ENCODE data around the gene NF1. TPM values are rescaled to one million over a fixed set of nuclear protein-coding genes. Genes with fewer than 3 reads are reported as not detected.
A peak's percentile ranks its signal among the peaks of the same experiment; 100 is the strongest.
"Not testable (repeated sequence)": the region's sequence is repeated elsewhere in the genome, so short reads cannot be mapped to it uniquely, and the experiment has no call there.

The NF1 gene
- total RNA-seq, 1 donor from 2014 or later = 37.1 TPM

DNA sequence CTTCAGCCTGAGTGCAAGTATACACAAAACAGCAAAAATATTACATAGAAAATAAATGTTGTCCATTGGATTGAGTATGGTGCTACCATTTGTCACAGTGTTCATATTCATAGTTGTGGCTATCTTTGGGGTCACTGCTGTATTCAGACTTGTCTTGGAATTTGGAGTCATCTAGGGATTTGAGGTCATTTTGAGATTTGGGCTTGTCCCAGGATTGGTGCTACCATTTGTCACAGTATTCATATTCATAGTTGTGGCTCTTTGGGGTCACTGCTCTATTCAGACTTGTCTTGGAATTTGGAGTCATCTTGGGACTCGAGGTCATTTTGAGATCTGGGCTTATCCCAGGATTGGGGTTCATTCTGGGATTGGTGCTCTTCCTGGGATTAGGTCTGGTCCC lies 177.5 kb downstream of the NF1 start:
- ATAC-seq (no peak), DNase-seq (ENCODE audit: missing footprints) (no peak)
- intact Hi-C loops (cut with DNase I) = loop anchor here (5.0 kb wide), 1 partner anchor 45 kb away; no protein-coding TSS in a partner anchor

DNA sequence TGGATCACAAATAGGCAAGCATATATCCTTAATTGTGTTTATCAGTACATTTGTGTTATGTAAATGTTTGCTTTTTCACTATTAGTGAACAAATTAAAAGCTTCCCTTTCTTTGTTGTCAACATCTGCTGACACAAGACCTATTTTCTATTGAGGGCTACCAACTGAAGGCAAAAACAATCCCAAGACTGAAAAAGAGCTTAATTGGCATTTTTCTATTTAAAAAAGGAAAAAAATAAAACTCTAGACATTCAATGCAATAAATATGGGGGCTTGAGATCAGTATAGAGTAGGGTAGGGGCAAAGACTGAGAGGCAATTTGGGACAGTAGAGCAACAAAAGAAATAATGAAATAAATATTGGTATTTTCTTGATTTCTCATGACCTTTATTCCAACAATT lies 178.0 kb downstream of the NF1 start:
- ATAC-seq (no peak), DNase-seq (ENCODE audit: missing footprints) (no peak)
- intact Hi-C loops (cut with DNase I) = loop anchor here (5.0 kb wide), 1 partner anchor 44 kb away; no protein-coding TSS in a partner anchor

GRCh38 chr17:31273516-31273915 lies 178.7 kb downstream of the NF1 start:
- intact Hi-C loops (cut with DNase I) = loop anchor here (5.0 kb wide), 1 partner anchor 44 kb away; no protein-coding TSS in a partner anchor
- no peak for ATAC-seq

GRCh38 chr17:31274252-31274651 lies 179.5 kb downstream of the NF1 start:
- peak; percentile 86 for ATAC-seq
- intact Hi-C loops (cut with DNase I) = loop anchor here (5.0 kb wide), 1 partner anchor 43 kb away; no protein-coding TSS in a partner anchor

More at GRCh38 chr17:31273516-31273915, 178.7 kb downstream of the NF1 start:
- no peak for DNase-seq (ENCODE audit: missing footprints)

GRCh38 chr17:31275116-31275515 lies 180.3 kb downstream of the NF1 start:
- ATAC-seq (no peak), DNase-seq (ENCODE audit: missing footprints) (no peak)
- intact Hi-C loops (cut with DNase I) = no loop called here

More at GRCh38 chr17:31274252-31274651, 179.5 kb downstream of the NF1 start:
- no peak for DNase-seq (ENCODE audit: missing footprints)

DNA sequence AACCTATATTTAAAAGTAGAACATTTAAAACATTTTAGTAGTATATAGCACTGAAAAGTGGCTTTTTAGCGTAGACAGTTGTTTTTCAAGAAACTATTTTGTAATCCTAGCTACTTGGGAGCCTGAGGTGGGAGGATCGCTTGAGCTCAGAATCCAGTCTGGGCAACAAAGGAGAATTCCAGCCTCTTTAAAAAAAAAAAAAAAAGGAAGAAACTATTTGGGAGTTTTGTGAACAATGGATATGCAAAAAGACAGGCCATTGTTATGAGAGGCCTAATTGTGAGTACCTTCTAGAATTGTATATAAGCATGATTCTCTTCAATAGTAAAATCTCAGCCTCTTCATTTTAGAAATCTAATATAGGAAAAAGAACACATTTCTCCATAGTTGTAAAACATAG lies 184.6 kb downstream of the NF1 start:
- no peak for ATAC-seq
- no peak for DNase-seq (ENCODE audit: missing footprints)
- intact Hi-C loops (cut with DNase I) = no loop called here

GRCh38 chr17:31281061-31281460 lies 186.3 kb downstream of the NF1 start:
- no peak for ATAC-seq
- DNase-seq (ENCODE audit: missing footprints) = no peak
- intact Hi-C loops (cut with DNase I) = no loop called here

DNA sequence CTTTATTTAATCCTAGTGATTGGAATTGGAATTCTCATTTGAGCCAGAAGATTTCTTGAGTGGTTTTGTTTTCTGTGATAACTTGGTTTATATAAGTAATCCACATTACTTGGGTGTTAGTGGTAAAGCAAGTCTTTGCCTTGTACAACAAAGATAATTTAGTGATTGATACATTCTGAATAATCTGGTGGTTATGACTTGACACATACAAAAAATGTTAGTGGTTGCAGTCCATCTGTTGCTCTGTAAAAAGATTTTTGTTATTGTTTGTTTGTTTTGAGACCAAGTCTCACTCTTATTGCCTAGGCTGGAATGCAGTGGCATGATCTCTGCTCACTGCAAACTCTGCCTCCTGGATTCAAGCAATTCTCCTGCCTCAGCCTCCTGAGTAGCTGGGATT lies 189.1 kb downstream of the NF1 start:
- intact Hi-C loops (cut with DNase I) = no loop called here
- ATAC-seq (no peak), DNase-seq (ENCODE audit: missing footprints) (no peak)

- intact Hi-C loops (cut with DNase I) = no loop called here
- no peak for ATAC-seq
- no peak for DNase-seq (ENCODE audit: missing footprints)
Observed at GRCh38 chr17:31286587-31286986, 191.8 kb downstream of the NF1 start.

- ATAC-seq; DNase-seq (ENCODE audit: missing footprints); intact Hi-C loops (cut with DNase I): not testable (repeated sequence)
Observed at GRCh38 chr17:31287932-31288331, 193.2 kb downstream of the NF1 start.

DNA sequence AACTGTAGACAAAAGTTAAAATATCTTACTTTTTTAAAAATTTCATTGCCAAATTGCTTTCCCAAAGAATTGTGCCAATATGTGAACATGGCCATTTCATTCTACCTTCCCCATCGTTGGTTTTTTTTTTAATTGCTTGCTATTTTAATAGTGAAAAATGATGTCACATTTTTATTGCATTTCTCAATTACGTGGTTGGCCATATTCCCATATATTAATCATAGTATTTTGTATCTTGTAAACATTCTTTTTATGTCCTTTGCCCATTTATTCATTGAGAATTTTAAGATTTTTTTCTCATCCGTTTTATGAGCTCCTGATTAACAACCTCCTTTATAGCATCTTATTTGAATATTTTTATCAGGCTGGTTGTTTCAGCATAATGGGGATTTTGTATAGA lies 195.0 kb downstream of the NF1 start:
- no peak for DNase-seq (ENCODE audit: missing footprints)
- intact Hi-C loops (cut with DNase I) = no loop called here
- no peak for ATAC-seq

- ATAC-seq = no peak
- intact Hi-C loops (cut with DNase I) = no loop called here
- no peak for DNase-seq (ENCODE audit: missing footprints)
Observed at GRCh38 chr17:31291820-31292219, 197.0 kb downstream of the NF1 start.

DNA sequence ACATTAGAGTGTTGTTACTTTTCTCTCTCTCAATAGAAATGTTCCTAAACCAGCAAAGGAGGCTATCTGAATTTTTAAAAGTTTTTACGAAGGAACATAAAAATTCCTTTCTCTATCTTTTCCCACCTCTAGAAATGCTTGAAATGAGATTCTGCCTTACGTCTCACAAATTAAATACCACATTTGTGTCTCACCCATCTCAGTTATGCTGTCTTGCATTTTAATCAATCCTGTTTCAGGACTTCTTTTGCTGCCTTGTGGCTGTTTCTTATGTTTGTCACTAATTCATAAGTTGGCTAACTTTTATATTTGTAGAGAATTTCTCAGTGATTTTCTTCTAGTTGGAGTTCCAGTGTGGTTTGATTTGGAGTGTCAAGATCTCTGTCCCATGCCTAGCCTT lies 198.8 kb downstream of the NF1 start:
- intact Hi-C loops (cut with DNase I) = no loop called here
- DNase-seq (ENCODE audit: missing footprints) = no peak
- no peak for ATAC-seq

DNA sequence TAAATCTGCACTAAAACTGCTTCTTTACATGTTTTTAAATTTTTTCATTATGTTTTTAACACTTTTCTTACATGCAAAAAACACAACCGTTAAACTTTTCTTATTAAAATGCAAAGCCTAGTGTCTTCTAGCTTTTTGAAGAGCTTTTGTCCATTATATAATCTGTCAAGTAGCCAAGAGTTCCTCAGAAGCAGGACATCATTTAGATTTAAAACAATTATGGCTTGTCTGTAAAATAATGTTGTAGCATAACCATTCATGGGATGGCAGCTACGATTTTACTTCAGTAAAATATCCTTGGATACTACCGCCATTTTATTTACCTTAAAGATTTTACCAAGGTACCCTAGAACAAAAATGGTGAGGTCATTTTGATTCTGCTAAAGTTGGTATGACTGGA lies 199.5 kb downstream of the NF1 start:
- intact Hi-C loops (cut with DNase I) = no loop called here
- DNase-seq (ENCODE audit: missing footprints) (no peak), ATAC-seq (no peak)

GRCh38 chr17:31294820-31295488 lies 200.2 kb downstream of the NF1 start:
- ATAC-seq (no peak), DNase-seq (ENCODE audit: missing footprints) (no peak)
- intact Hi-C loops (cut with DNase I) = no loop called here

DNA sequence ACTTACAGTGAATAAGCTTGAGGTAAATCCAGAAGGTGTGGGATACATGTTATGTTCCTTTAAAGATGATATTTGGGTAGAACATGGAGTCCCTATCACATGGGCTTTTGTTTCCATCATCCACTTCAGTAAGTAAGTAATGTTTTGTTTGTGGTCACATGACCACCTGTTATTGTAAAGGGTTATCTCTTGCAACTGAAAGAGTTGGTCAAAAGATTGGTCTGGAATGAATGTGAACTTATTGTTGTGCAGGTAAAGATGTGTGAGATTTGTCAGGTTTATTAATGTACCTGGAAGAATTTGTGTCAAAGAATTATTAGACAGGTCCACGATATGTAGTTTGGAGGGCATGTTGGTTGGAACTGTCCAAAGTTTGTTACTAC lies 200.7 kb downstream of the NF1 start:
- ATAC-seq (no peak), DNase-seq (ENCODE audit: missing footprints) (no peak)
- intact Hi-C loops (cut with DNase I) = no loop called here

GRCh38 chr17:31296142-31296541 lies 201.4 kb downstream of the NF1 start:
- DNase-seq (ENCODE audit: missing footprints) (no peak), ATAC-seq (no peak)
- intact Hi-C loops (cut with DNase I) = no loop called here

GRCh38 chr17:31297090-31297489 lies 202.3 kb downstream of the NF1 start, which contains the start of gene OMG:
Gene OMG (minus strand): TSS chr17:31297239. CDS start chr17:31296331, 908 bp downstream.
- ATAC-seq = no peak
- DNase-seq (ENCODE audit: missing footprints) = no peak
- intact Hi-C loops (cut with DNase I) = no loop called here

DNA sequence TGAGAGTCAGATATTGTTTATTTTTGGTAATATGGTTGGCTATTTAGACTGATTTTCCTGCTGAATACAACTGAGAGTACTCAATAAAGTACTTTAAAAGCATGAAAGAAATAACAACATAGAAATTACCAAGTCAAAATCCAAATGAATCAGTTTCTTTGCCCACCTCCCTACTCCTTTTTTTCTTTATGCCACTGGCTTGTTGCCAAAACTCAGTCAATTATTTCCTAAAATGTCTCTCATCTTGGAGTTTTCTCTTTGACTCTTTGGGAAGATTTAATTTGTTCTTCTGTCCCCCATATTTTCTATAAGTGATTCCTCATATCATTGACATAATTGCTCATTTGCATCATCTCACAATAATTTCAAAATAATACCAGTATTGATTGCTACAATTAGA lies 204.8 kb downstream of the NF1 start:
- ATAC-seq (no peak), DNase-seq (ENCODE audit: missing footprints) (no peak)
- intact Hi-C loops (cut with DNase I) = no loop called here

DNA sequence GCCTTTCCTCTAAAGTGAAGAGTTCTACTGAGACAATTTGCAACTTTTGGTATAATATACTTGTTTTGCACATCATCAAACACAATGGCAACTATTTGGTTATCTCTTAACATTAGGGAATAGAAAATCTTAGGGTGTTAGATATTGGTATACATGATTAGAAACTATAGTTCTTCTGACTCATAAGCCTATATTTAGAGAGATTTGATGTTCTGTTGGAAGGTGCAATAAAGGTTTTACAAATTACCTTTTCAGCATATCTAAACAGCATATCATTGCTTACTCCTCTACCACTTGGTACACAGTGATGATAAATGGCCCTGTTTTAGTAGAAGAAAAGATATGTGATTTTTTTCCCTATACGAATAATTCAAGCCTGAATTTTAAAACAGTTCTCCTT lies 212.9 kb downstream of the NF1 start:
- ATAC-seq = no peak
- DNase-seq (ENCODE audit: missing footprints) = no peak
- intact Hi-C loops (cut with DNase I) = no loop called here

Data from Right ventricle myocardium inferior (tissue), 1 donor.